ENCODE results near the gene FAM120B.
"Not testable (repeated sequence)": the region's sequence is repeated elsewhere in the genome, so short reads cannot be mapped to it uniquely, and the experiment has no call there.

Gene FAM120B

GRCh38 chr6:170344631-170345576, 38.3 kb downstream of the FAM120B start:
- peak; percentile 72 for ATAC-seq
- H3K4me1 Mint-ChIP-seq: peaks cover 33% of the 10 kb centered on the region
- H3K27ac Mint-ChIP-seq: peak overlapping the region in 1 of 2 donors; percentile 82
- no peak overlapping the region for H3K4me3 Mint-ChIP-seq
- DNase-seq: no peak
- no peaks in the 10 kb centered on the region for H3K9me3 Mint-ChIP-seq
- H3K27me3 Mint-ChIP-seq: no peaks in the 10 kb centered on the region

GRCh38 chr6:170345662-170346061, 39.1 kb downstream of the FAM120B start:
- H3K4me1 Mint-ChIP-seq: peaks cover 33% of the 10 kb centered on the region
- no peak overlapping the region for H3K4me3 Mint-ChIP-seq
- DNase-seq: no peak
- ATAC-seq: peak; percentile 67
- no peak overlapping the region for H3K27ac Mint-ChIP-seq
- no peaks in the 10 kb centered on the region for H3K27me3 Mint-ChIP-seq
- H3K9me3 Mint-ChIP-seq: peaks cover 0 to 2% of the 10 kb centered on the region in 2 donors

- Mint-ChIP-seq H3K4me1 (peaks cover 33% of the 10 kb centered on the region), H3K27me3 (no peaks in the 10 kb centered on the region), H3K27ac (no peak overlapping the region), H3K4me3 (peak overlapping the region in 1 of 2 donors; percentile 12), H3K9me3 (peaks cover 9 to 12% of the 10 kb centered on the region in 2 donors)
- ATAC-seq: no peak
- no peak for DNase-seq
Measured at GRCh38 chr6:170346649-170347048, 40.1 kb downstream of the FAM120B start.

DNA sequence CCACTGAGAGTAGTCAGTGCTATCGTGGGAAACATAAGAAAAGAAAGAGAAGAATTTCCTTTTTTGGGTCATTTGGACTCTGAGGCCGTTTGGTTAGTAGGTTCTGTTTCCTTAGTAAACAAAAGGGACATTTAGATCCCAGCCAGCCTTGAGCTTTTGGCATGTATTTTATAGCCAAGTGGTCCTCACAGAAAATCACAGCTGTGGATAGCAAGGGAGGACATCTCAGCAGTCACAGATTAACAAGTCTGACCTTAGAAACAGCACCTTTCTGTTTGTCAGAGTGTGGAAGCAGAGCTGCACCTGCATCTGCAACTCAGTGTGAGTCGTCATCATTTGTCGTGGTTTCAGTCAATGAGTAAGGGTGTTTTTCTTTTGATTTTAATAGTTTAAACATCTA, 40.5 kb downstream of the FAM120B start:
- peaks cover 33% of the 10 kb centered on the region for H3K4me1 Mint-ChIP-seq
- ATAC-seq: peak; percentile 63
- no peaks in the 10 kb centered on the region for H3K27me3 Mint-ChIP-seq
- no peak for DNase-seq
- H3K9me3 Mint-ChIP-seq: peaks cover 13 to 17% of the 10 kb centered on the region in 2 donors
- no peak overlapping the region for H3K4me3 Mint-ChIP-seq
- no peak overlapping the region for H3K27ac Mint-ChIP-seq

DNA sequence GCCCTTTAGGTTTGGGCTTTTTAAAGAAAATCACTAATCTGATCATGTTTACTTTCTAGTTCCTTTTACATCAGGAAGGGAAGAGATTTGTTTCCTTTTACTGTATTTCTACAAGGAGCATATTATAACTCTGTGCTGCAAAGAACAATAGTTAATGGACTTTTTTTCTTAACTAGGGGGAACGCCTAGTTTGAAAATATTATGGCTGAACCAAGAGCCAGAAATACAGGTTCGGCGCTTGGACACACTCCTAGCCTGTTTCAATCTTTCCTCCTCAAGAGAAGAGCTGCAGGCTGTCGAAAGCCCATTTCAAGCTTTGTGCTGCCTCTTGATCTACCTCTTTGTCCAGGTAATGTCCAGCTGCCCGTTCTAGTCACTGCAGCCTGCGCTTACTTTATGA, 41.4 kb downstream of the FAM120B start:
- H3K4me3 Mint-ChIP-seq: no peak overlapping the region
- DNase-seq (no peak), ATAC-seq (no peak)
- peaks cover 33% of the 10 kb centered on the region for H3K4me1 Mint-ChIP-seq
- H3K27me3 Mint-ChIP-seq: no peaks in the 10 kb centered on the region
- H3K27ac Mint-ChIP-seq: no peak overlapping the region
- peaks cover 21 to 25% of the 10 kb centered on the region in 2 donors for H3K9me3 Mint-ChIP-seq

GRCh38 chr6:170351456-170351855, 44.9 kb downstream of the FAM120B start:
- ATAC-seq, H3K4me3 Mint-ChIP-seq, H3K27ac Mint-ChIP-seq, H3K27me3 Mint-ChIP-seq, DNase-seq: not testable (repeated sequence)
- Mint-ChIP-seq H3K9me3 (peaks cover 27 to 38% of the 10 kb centered on the region in 2 donors), H3K4me1 (peaks cover 13% of the 10 kb centered on the region)

DNA sequence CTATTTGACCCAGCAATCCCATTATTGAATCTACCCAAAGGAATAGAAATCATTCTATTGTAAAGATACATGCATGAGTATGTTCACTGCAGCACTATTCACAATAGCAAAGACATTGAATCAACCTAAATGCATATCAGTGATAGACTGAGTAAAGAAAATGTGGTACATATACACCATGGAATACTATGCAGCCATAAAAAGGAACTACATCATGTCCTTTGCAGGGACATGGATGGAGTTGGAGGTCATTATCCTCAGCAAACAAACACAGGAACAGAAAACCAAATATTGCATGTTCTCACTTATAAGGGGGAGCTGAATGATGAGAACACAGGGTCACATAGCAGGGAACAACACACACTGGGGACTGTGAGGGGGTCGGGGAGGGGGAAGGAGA, 48.6 kb downstream of the FAM120B start:
- not testable (repeated sequence) for H3K27ac Mint-ChIP-seq, ATAC-seq, H3K27me3 Mint-ChIP-seq, DNase-seq, H3K4me3 Mint-ChIP-seq, H3K4me1 Mint-ChIP-seq
- H3K9me3 Mint-ChIP-seq: peaks cover 27 to 38% of the 10 kb centered on the region in 2 donors

DNA sequence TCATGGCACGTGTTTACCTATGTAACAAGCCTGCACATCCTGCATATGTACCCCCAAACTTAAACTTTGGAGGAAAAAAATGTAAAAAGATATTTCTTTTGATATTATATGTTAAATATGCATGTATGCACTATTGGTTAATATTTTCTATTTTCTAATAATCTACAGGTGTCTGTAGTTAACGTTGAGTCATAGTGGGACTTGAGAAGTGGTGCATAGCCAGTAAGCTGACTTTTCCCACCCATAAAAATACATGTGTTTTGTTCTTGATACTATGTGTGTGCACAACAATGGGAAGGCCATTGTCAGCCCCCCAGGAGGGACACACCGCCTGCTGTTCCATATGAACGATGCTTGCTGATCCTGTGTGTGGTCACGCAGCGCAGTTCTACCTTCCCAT, 49.1 kb downstream of the FAM120B start:
- no peak for DNase-seq
- peaks cover 27 to 36% of the 10 kb centered on the region in 2 donors for H3K9me3 Mint-ChIP-seq
- ATAC-seq: no peak
- H3K4me1 Mint-ChIP-seq: no peaks in the 10 kb centered on the region
- no peak overlapping the region for H3K4me3 Mint-ChIP-seq
- H3K27me3 Mint-ChIP-seq: no peaks in the 10 kb centered on the region
- no peak overlapping the region for H3K27ac Mint-ChIP-seq

DNA sequence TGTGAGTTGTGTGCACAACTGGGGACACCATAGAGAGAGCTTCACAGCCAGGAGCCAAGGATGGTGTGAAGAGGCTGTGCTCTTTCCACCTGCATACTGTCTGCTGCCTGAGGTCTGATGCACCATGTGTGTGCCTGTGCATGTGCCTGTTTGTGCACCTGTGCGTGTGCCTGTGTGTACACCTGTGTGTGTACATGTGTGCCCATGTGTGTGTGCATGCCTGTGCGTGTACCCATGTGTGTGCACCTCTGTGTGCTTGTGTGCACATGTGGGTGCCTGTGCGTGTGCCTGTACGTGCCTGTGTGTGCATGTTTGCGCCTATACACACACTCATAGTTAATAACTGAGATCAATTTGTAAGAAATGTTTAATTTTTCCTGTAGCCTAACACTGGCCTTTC, 51.3 kb downstream of the FAM120B start:
- DNase-seq (no peak), ATAC-seq (no peak)
- no peaks in the 10 kb centered on the region for H3K27me3 Mint-ChIP-seq
- H3K4me3 Mint-ChIP-seq: no peak overlapping the region
- no peak overlapping the region for H3K27ac Mint-ChIP-seq
- H3K9me3 Mint-ChIP-seq: peaks cover 8 to 14% of the 10 kb centered on the region in 2 donors
- H3K4me1 Mint-ChIP-seq: no peaks in the 10 kb centered on the region

GRCh38 chr6:170358496-170358895, 51.9 kb downstream of the FAM120B start:
- Mint-ChIP-seq H3K9me3 (peaks cover 1 to 7% of the 10 kb centered on the region in 2 donors), H3K27ac (no peak overlapping the region), H3K4me3 (no peak overlapping the region), H3K4me1 (no peaks in the 10 kb centered on the region), H3K27me3 (no peaks in the 10 kb centered on the region)
- DNase-seq (no peak), ATAC-seq (no peak)

DNA sequence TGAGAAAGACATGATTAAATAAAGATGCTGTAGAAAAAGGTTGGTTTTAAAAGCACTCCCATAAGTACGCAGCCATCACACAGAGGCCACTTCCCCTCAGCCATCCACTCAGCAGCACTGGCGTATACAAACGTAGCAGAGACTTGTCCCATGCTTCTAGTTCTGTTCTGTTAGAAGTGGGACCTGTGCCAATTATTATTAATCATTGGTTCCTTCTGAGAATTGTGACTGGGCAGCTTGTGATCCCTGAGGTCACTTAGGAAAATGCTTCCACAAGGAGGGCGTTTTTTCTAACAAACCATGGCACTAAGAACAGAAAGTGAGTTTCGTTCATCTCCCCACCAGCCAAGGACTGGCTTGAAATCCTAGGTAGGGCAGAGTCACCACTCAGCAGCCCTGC, 53.9 kb downstream of the FAM120B start:
- Mint-ChIP-seq H3K4me3 (no peak overlapping the region), H3K27me3 (no peaks in the 10 kb centered on the region), H3K27ac (no peak overlapping the region), H3K9me3 (no peaks in the 10 kb centered on the region), H3K4me1 (no peaks in the 10 kb centered on the region)
- DNase-seq (no peak), ATAC-seq (no peak)

GRCh38 chr6:170361335-170361734, 54.8 kb downstream of the FAM120B start:
- Mint-ChIP-seq H3K27ac (no peak overlapping the region), H3K4me3 (no peak overlapping the region)

DNA sequence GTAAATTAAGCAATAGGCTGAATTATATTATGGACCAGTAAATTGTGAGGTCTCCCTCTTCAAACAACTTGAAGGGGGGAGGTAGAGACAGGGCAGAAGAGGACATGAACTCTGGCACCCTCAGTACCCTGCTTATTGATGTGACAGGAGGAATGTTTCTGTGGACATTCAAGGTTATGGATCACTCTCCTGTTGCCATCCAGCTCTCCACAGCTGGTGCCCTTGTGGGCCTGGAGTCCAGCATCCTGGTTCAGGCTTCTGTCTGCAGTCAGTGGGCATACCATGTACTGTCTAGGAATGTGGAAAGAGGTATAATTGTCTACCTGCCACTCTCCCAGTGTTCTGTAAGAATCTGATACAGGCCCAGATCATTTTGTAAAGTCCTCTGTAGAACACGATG, 55.6 kb downstream of the FAM120B start:
- Mint-ChIP-seq H3K27ac (peak overlapping the region in 1 of 2 donors; percentile 27), H3K27me3 (no peaks in the 10 kb centered on the region), H3K4me3 (no peak overlapping the region), H3K9me3 (no peaks in the 10 kb centered on the region), H3K4me1 (peaks cover 5% of the 10 kb centered on the region)
- ATAC-seq: no peak
- no peak for DNase-seq

More at GRCh38 chr6:170361335-170361734, 54.8 kb downstream of the FAM120B start:
- DNase-seq (no peak), ATAC-seq (no peak)
- Mint-ChIP-seq H3K27me3 (no peaks in the 10 kb centered on the region), H3K9me3 (no peaks in the 10 kb centered on the region), H3K4me1 (peaks cover 5% of the 10 kb centered on the region)

GRCh38 chr6:170363255-170363654, 56.7 kb downstream of the FAM120B start:
- H3K4me3 Mint-ChIP-seq: no peak overlapping the region
- DNase-seq (no peak), ATAC-seq (no peak)
- H3K9me3 Mint-ChIP-seq: no peaks in the 10 kb centered on the region
- peaks cover 5% of the 10 kb centered on the region for H3K4me1 Mint-ChIP-seq
- H3K27ac Mint-ChIP-seq: peak overlapping the region in 1 of 2 donors; percentile 65
- H3K27me3 Mint-ChIP-seq: no peaks in the 10 kb centered on the region

DNA sequence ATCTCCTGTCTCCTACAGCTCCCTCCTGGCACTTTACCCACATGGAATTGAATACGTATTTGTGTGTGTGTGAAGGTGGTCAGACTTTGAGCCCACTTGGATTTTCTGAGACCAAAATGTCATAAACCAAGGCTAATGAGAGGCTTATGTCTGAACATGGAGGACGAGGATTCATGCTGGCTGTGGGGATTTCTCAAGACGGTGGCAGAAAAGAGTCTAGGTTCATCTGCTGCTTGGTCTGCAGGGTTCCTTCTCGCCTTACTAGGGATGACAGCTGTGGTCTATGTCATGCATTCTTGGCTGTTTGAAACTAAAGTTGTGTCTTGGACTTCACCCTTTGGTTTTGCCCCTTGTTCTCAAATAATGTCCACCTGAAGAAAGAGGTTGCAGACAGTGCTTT, 58.6 kb downstream of the FAM120B start:
- H3K4me1 Mint-ChIP-seq: peaks cover 12% of the 10 kb centered on the region
- no peaks in the 10 kb centered on the region for H3K9me3 Mint-ChIP-seq
- ATAC-seq (no peak), DNase-seq (no peak)
- H3K27ac Mint-ChIP-seq: no peak overlapping the region
- H3K4me3 Mint-ChIP-seq: no peak overlapping the region
- H3K27me3 Mint-ChIP-seq: no peaks in the 10 kb centered on the region

DNA sequence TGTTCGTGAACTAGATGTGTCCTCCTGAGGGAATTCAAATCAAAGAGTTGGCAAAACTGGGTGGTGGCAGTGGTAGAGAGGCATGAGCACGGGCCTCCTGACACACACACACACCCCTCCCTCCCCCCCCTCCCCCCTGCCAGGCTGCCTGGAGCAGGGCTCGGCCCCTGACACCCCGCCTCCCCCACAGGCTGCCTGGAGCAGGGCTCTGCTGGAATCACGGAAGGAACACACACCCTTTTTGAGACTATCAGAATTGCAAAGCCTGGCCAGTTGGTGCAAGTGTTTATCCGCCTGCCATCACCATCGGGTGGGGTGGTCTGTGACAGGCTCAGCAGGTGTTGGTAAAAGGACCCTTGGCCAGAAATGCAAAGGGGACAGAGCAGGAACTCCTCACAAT, 59.0 kb downstream of the FAM120B start:
- Mint-ChIP-seq H3K27me3 (no peaks in the 10 kb centered on the region), H3K9me3 (no peaks in the 10 kb centered on the region), H3K4me1 (peaks cover 16% of the 10 kb centered on the region), H3K4me3 (no peak overlapping the region), H3K27ac (no peak overlapping the region)
- DNase-seq (no peak), ATAC-seq (no peak)

All from stimulated activated naive CD8-positive, alpha-beta T cell treated with anti-CD3 and anti-CD28 coated beads, Interleukin-15, amount 100 ng/mL, for 72 hours (primary cell).